NCI-H748 (cell line): Measurements from ENCODE around the gene TRPV6.

Experiments used
- DNase-seq: peaks from one replicate; lab custom pipeline; 2025; ENCODE audit not compliant: unreplicated experiment; lab: John Stamatoyannopoulos, UW

TRPV6 gene

DNA sequence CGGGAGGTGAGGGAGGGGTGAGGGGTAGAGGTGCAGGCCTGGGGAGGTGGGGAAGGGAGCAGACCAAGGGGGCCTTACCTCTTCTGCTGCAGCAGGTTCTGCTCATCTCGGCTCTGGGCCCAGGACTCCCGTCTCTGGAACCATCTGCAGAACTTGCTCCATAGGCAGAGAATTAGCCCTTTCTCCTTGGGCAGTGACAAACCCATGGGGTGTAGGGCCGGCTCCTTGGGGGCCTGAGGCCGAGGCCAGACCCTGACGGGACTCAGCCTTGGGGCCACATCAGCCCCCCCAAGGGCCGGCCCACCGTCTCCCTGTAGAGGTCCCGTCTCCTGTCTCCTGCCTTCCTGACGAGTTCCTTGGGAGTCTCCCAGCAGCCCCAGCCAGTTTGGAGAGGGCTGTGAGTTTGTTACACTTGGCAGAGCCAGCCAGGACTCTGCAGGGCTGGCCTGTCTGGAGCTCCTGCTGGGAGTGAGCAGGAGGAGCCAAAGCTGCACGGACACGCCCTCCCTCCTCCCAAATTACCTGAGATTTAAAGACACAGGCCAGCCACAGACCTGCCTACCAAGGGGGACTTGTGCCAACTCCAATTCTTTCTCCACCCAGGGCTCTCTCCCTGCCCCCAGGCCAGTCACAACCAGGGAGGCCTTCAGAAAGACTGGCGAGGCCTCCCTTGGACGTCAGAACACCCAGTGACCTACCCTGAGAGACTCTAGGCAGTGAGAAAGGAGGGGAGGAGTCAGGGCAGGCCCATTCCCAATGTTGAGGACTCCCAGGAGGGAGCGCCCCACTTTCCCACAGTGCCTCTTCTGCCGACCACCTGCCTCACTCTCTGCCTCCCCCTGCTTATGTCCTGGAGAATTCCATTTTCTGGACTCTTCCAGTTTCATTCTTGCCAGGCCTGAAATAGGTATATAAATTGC lies at the start of gene TRPV6:
TSS of gene TRPV6 (minus strand) at position 435 of the 920 bp plus-strand sequence.
- peak; percentile 32 for DNase-seq

GRCh38 chr7:142934056-142934455 lies 48.5 kb upstream of the TRPV6 start:
- no peak for DNase-seq

DNA sequence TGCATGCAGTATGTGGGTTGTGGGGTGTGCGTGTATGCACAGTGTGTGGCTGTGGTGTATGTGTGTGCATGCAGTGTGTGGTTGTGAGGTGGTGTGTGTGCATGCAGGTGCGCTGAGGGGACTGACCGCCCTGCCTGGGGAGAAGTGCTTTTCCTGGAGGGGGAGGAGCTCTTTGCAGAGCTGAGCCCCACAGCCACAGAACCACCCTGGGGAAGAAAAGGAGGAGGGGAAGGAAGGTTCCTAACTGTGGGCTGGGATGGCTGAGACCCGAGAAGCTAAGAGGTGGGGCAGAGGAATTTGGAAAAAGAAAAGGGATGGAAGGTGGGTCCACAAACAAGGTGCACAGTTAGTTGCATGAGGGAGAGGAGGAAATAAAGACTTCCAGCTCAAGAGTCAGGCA lies 48.1 kb upstream of the TRPV6 start, which contains the start of gene TRPV5:
TSS of gene TRPV5 (minus strand) at position 123 of the 400 bp plus-strand sequence. CDS start 287 bp downstream, outside the sequence.
- DNase-seq, result no peak

DNA sequence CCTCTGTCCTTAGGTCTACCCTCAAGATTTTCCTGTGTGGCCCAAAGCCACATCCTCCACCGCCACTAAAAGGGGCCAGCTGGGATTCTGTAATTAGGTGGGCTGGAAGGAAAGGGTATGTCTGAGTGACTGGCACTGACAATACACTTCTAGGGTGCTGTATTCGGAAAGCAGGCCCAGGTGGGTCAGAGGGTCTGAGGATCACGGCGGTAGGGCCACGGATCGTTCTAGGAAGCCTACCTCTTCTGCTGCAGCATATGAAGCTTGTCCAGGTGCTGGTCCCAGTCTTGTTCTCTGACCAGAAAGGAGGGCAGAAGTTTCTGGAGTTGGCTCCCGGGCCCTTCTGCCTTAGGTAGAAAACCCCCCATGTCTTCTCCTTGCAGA lies 47.5 kb upstream of the TRPV6 start:
- DNase-seq, result no peak

- DNase-seq, result no peak
Measured at GRCh38 chr7:142932386-142933091, 47.0 kb upstream of the TRPV6 start.

DNA sequence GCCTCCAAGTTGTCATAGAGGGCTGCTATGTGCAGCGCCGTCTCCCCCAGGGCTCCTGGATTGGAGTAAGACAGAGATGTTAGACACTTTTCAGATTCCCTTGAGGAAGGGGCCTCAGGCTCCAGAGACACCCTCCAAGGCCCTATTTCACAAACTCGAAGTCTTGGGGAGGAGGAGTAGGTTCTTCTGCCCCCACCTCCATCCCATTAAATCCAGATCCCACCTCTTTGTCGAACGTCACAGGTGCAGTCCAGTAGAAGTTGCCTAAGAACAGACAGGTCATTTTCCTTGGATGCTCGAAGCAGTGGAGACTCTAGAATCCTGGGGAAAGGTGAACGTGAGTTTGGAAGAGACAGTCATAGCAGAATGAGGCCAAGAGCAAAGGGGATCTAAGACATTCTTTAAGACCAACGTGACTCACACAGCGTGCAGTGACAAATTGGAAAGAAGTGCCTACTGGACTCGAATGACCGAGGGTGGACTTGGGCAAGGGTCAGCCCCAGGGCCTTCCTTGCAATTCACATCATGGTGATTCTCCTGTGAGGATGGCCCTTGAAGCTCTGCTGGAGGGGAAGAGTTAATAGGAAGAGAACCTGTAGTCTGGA lies 44.7 kb upstream of the TRPV6 start:
- DNase-seq, result no peak

- no peak for DNase-seq
Measured at GRCh38 chr7:142927949-142928348, 42.4 kb upstream of the TRPV6 start.

GRCh38 chr7:142927085-142927745 lies 41.7 kb upstream of the TRPV6 start:
- DNase-seq, result no peak

DNA sequence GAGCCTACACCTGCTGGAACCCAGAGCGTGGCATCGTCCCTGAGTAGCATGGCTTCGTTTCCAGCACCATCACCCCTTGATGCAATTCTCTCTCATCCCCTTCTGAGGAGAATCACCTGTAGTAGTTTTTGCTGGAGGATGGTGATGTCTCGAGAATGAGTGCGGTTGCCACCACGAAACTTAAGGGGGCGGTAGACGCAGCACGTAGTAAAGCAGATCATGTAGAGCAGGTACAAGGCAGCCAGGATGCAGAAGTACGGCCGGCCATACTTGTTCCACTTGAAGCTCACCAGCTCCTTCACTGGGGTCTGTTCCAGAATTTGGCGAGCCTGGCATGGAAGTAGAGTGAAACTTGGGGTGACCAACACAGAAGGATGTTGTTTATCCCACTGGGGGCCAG lies 39.9 kb upstream of the TRPV6 start:
- DNase-seq, result no peak

DNA sequence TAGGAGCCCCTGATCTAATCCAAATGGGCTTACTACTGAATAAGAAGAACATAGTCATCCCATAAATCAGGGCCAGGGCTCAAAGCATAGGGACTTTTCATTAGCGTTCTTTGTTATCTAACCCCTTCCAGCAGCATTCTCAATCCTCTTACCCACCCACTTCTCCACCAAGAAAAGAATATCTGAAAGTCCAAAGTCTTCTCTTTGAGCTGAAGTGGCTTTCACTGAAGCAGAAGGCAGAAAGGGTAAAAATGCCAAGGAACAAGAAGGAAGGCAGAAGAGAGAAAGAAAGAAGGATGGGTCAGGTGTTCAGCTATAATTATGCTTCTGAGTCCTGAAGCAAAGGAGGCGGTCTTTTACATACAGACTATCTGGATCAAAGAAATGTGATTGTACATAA lies 37.8 kb upstream of the TRPV6 start:
- DNase-seq, result no peak

DNA sequence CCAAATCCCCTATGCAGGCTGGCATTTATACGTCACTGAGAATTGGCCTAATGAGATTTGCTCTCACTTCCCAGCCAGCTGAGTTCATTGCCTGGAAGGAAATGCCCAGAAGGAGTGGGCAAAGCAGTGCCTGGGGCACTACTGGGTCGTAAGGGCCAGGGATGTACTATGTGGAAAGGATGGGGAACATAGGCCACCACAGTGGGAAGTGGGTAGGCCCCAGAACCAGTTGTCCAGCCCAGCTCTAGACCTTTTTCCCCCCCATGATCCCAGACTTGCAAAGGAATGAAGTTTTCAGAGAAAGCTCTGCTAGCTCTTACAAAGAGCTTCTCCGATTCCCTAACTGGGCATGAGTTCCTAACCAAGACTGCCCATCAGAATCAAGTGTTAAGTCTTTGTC lies 34.1 kb upstream of the TRPV6 start:
- no peak for DNase-seq

DNA sequence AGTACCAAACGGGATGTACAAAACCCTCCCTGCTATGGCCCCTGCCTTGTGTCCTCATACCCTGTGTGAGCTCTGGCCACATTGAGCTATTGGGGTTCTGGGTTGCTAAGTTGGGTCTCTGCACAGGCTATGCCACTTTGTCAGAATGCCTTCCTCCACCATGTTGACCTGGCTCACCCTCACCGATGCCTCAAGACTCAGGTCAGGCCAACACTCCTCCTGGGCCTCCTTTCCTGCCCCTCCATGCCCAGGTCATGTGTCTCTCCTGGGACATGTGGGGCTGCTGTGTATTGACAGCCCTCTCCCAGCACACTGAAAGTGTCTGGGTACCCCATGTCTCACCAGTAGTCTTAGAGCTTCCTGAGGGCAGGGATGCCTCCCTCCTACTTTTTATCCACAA lies 33.4 kb upstream of the TRPV6 start:
- no peak for DNase-seq

DNA sequence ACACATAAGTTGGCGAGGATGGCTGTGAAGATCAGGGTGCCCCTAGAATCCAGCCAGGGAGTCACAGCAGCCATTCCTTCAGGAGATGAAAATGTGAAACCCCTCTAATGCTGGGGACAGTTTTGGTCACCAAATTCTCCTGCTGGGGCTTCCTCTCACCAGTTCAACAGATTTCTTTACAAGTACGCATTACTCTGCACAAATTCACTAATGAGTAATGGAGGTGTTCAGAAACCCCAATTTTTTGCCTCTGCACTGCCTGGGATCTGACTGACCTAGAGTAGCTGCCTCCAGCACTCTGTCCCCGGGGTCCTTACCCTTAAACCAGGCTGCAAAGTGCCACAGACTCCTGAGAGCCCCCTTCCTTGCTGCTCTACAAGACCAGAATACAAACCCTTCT lies 31.9 kb upstream of the TRPV6 start:
- no peak for DNase-seq

GRCh38 chr7:142916508-142916907 lies 31.0 kb upstream of the TRPV6 start:
- no peak for DNase-seq

- DNase-seq, result no peak
Measured at GRCh38 chr7:142915315-142915714, 29.8 kb upstream of the TRPV6 start.

- no peak for DNase-seq
Measured at GRCh38 chr7:142914121-142914520, 28.6 kb upstream of the TRPV6 start.

DNA sequence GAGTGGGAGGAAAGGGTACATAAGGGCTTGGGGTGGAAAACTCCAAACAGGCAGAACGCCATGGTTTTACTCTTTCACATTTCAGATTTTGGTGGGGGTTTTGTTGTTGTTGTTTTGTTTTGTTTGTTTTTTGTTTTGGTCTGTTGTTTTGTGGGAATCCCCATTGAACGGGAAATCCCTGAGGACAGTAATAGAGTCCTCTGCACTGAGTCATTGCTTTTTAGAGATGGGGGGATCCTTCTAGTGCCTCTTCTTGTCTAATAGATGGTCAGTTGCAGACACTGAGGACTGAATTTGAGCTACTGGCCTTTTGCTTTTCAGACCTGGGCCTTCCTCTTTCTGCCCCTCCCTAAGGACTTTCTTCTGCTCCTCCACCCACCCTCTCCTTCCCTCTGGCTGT lies 28.0 kb upstream of the TRPV6 start:
- DNase-seq, result no peak

- DNase-seq, result no peak
Measured at GRCh38 chr7:142913051-142913450, 27.5 kb upstream of the TRPV6 start.

GRCh38 chr7:142910481-142910880 lies 24.9 kb upstream of the TRPV6 start:
- no peak for DNase-seq

DNA sequence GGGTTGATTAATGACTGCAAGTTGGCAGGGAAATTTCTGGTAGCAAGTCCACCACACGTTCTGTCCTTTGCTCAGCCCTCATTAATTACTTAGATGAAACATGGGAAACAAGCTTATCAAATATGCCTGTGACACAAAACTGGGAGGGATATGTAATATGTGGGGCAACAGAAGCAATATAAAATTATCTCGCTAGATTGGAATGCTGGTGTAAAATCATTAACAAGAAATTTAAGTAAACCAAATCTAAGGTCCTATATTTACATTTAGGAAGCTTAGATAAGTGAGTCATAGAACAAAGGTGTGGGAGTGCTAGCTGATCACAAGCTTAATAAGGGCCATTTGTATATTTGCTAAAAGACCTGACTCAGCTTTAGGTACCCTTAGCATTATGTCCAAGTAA lies 24.5 kb upstream of the TRPV6 start:
- DNase-seq, result no peak
